Ureter (tissue), 1 donor: ENCODE results near the gene PAK1IP1. TPM values are rescaled to one million over a fixed set of nuclear protein-coding genes. Genes with fewer than 3 reads are reported as not detected.
"Not testable (repeated sequence)": the region's sequence is repeated elsewhere in the genome, so short reads cannot be mapped to it uniquely, and the experiment has no call there.

Experiments
- DNase-seq: peaks from one replicate; pipeline ENCODE4 v3.0.0-alpha.2; 2020; ENCODE audit warnings: low spot score
- total RNA-seq: library from RNA; stranded (reverse); gene quantifications from one replicate; pipeline ENCODE4 v1.2.4, GENCODE V29; 2023
- donor health status: DM: yes; HTN: yes; CAD: no.

PAK1IP1 gene, protein sequence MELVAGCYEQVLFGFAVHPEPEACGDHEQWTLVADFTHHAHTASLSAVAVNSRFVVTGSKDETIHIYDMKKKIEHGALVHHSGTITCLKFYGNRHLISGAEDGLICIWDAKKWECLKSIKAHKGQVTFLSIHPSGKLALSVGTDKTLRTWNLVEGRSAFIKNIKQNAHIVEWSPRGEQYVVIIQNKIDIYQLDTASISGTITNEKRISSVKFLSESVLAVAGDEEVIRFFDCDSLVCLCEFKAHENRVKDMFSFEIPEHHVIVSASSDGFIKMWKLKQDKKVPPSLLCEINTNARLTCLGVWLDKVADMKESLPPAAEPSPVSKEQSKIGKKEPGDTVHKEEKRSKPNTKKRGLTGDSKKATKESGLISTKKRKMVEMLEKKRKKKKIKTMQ
- 14.5 TPM for total RNA-seq

- DNase-seq = peak; percentile 92
Measured at GRCh38 chr6:10694302-10695085, at the start of gene PAK1IP1, which contains the start of gene C6orf52. Gene PAK1IP1, plus strand, starts transcription at chr6:10694972. Its CDS starts 14 bp downstream, at chr6:10694986. Gene C6orf52, minus strand, starts transcription at chr6:10694616. Its CDS starts 7,066 bp downstream, at chr6:10687550.

GRCh38 chr6:10655508-10656055, 39.2 kb upstream of the PAK1IP1 start:
- no peak for DNase-seq

- no peak for DNase-seq
Measured at GRCh38 chr6:10658910-10659698, 35.7 kb upstream of the PAK1IP1 start.

GRCh38 chr6:10659699-10660348, 34.9 kb upstream of the PAK1IP1 start:
- DNase-seq = no peak

- not testable (repeated sequence) for DNase-seq
Measured at GRCh38 chr6:10660431-10661191, 34.2 kb upstream of the PAK1IP1 start.

GRCh38 chr6:10662207-10662606, 32.6 kb upstream of the PAK1IP1 start:
- no peak for DNase-seq

GRCh38 chr6:10662742-10663141, 32.0 kb upstream of the PAK1IP1 start:
- DNase-seq = no peak

- DNase-seq = not testable (repeated sequence)
Measured at GRCh38 chr6:10665595-10665994, 29.2 kb upstream of the PAK1IP1 start.

DNA sequence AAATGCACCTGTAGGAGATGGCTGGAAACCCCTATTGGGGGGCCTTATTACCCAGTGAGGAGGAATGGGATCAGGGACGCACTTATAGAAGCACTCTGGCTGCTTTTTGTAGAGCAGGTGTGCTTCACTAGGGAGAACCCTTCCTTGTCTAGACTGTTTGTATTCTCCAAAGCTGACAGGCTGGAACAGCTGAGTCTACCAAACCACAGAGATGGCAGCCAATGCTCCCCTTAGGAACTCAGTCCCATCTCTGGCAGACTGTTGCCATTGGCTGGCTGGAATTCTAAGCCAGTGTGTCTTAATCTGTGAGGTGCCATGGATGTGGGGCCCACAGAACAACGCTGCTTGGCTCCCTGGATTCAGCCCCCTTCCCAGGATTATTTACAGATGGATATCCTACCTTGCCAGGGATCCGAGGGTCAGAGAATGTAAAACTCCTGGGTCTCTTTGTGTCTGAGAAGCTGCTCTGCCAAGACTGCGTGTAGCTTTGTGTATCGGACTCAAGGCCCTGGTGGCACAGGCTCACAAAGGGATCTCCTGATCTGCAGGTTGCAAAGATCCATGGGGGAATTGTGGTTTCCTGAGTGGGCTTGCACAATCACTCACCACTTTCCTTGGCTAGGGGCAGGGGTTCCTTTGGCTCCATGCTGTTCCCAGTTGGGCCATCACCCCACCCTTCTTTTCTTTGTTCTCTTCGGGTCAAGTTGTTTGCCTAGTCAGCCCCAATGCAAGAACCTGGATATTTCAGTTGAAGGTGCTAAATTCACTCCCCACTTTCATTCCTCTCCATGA, 26.4 kb upstream of the PAK1IP1 start:
- no peak for DNase-seq

DNA sequence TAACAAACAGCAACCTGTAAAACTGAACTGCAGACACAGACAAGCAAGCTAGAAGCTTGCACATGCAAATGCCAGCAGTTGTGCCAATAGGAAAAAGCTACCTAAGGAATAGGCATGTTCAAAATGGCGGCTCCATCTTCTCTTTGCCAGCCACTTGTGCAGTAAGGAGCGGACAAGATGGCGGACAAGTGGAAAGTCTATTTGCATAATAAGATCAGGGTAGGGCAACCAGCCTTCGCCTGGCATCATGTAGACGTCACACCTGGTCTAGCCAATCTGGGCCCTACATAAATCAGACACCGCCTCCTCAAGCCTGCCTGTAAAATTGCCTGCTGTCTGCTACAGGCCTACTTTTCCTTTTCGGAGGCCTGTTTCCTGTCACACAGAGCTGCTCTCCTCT, 18.4 kb upstream of the PAK1IP1 start:
- DNase-seq = no peak

GRCh38 chr6:10678456-10678855, 16.3 kb upstream of the PAK1IP1 start:
- DNase-seq = no peak

- DNase-seq = no peak
Measured at GRCh38 chr6:10681795-10682194, 13.0 kb upstream of the PAK1IP1 start.

DNA sequence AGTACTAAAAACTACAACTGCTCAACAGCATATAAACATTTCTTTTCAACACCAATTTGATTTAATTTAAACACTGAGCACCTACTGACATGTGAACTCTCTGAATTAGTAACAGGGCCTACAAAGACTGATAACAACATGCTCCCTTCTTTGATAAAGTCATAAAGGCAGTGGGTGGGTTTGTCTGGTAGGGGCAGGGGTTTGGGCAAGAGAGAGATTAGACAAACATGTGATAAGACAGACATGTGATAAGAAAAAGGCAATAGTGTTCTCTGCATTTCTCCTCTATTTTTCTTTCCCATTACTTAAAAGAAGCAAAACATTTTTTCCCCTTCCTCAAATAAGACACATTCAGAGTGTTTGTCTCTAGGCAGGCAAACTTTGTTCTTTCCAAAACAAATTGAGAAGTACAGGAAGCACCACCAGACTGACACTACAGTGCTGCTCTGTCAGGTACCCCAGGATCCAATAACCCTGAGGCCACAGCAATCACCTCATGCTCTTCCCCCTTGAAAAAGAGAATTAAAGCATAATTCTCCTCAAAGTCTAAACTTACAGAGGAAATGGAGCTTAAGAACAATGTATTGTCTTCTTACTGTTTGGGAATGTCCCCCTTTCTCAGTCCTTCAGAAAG, 12.3 kb upstream of the PAK1IP1 start:
- DNase-seq = no peak

DNA sequence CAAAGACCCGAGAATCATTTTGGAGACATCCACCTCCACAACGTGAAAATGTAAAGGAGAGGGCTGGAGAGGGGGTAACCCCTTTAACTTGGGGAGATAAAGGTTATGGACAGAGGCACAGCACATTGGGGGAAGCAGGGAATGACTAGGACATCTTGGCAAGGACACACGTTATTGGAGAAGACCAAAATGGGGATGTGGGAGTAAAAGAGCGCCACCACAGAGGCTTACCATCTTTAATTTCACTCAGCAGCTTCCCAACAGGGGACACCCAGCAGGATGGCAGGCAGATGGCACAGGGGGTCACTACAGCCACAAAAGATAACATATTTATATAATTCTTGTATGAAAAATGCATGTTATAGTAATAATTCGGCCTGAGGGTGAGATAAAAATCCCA, 10.2 kb upstream of the PAK1IP1 start:
- no peak for DNase-seq

DNA sequence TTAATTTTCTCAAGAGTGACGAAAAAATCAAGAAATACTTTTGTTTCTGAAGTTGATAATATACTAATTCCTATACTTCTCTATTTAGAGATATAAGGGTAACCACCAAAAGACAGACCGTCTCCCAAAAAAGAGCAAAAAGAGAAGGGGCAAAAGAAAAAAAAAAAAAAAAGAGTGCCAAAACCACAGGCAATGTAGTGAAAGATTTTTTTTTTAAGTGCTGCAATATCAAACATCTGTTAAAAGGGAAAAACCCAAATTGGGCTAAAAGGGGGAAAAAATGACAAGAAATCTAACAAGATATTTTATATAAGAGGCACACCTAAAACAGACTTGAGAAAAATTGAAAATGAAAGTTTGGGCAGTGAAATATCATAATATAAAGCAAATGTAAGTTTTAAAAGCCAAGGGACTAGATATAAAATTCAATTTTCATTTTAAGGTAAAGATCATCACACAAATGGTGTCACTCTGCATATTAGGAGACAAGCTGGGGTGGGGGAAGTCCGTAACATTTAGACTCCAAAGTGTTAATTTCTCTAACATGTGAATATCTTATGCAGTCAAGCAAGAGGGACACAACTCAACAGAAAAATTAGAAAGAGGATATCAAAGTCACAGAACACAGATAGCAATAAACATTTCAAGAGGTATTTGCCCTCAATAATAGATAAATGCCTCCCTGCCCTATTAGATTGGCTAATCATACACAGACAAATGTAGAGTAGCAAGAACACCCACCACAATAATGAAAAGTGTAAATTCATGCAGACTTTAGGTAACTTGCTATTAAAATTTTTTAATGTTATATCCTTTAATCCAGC, 9.5 kb upstream of the PAK1IP1 start:
- DNase-seq = no peak

- DNase-seq = no peak
Measured at GRCh38 chr6:10686901-10687300, 7.9 kb upstream of the PAK1IP1 start.

- DNase-seq = no peak
Measured at GRCh38 chr6:10687582-10687981, 7.2 kb upstream of the PAK1IP1 start.
